Aorta (tissue), 5 donors: Measurements from ENCODE around the gene DCAF7. TPM values are rescaled to one million over a fixed set of nuclear protein-coding genes. Genes with fewer than 3 reads are reported as not detected.

Source experiments
- ATAC-seq: fragments of 200-7000 bp; cut with Tn5 transposase; one replicate; pipeline ENCODE4 v1.9.1; 2022; ENCODE audit warnings: moderate library complexity; ENCODE audit not compliant: low FRiP score
- DNase-seq, 2 donors: peaks; one replicate each; pipeline ENCODE4 v3.0.0-alpha.2; 2020
- H3K27ac ChIP-seq, 2 donors: one replicate each; pipeline ENCODE4 v1.5.1; 2013; ENCODE audit warnings: low read length in 2 of 2, mild to moderate bottlenecking in 2 of 2, moderate library complexity in 2 of 2, control low read depth in 1 of 2, inconsistent platforms in 1 of 2, low read depth in 1 of 2
- H3K27me3 ChIP-seq, 2 donors: one replicate each; pipeline ENCODE4 v1.6.1; 2013; ENCODE audit warnings: control low read depth in 1 of 2, low read length in 1 of 2, mild to moderate bottlenecking in 1 of 2, moderate library complexity in 1 of 2; ENCODE audit not compliant: insufficient read depth in 2 of 2, control insufficient read depth in 1 of 2
- H3K36me3 ChIP-seq, 2 donors: one replicate each; pipeline ENCODE4 v1.6.1; 2013; ENCODE audit warnings: control low read depth in 1 of 2, low read length in 1 of 2, mild to moderate bottlenecking in 1 of 2; ENCODE audit not compliant: insufficient read depth in 2 of 2, control insufficient read depth in 1 of 2
- H3K4me1 ChIP-seq, 2 donors: one replicate each; pipeline ENCODE4 v1.6.1; 2013; ENCODE audit warnings: low read length in 2 of 2, control low read depth in 1 of 2, mild to moderate bottlenecking in 1 of 2, moderate library complexity in 1 of 2; ENCODE audit not compliant: insufficient read depth in 2 of 2, control insufficient read depth in 1 of 2
- H3K4me3 ChIP-seq, 2 donors: one replicate each; pipeline ENCODE4 v1.5.1; 2013; ENCODE audit warnings: low read length in 2 of 2, control low read depth in 1 of 2, mild to moderate bottlenecking in 1 of 2
- H3K9me3 ChIP-seq: one replicate; pipeline ENCODE4 v1.6.1; 2013; ENCODE audit warnings: mild to moderate bottlenecking, low read length; ENCODE audit not compliant: control insufficient read depth
- WGBS, 2 donors: extraction: QIAGEN DNeasy Blood & Tissue Kit; methylation state at CpG; one replicate each; pipeline ENCODE4 v1.1.7; 2013; 5-methylcytosine and 5-hydroxymethylcytosine counted together
- intact Hi-C, 2 donors: fragments of 100-400 bp; cut with DNase I; formaldehyde crosslinking; loops; one replicate each; pipeline versions ENCODE4 v1.14.2 to v1.15.0; 2022
- polyA plus RNA-seq, 2 donors: library from polyadenylated mRNA; stranded (reverse); fragments of 200-250 nt; gene quantifications; one replicate each; pipeline ENCODE4 v1.2.3, GENCODE V29; 2013
- total RNA-seq, 2 donors: library from RNA; stranded (reverse); fragmentation: NEBNext Ultra II Directional; extraction: Animal tissue kit (Norgen Biotek cat#: 25700); gene quantifications; one replicate each; pipeline ENCODE4 v1.2.1, GENCODE V29; 2021
- donor health status: healthy with polysubstance abuse.
- donor health status: Bipolar disorder and iron deficiency.
- donor health status: DM: no; HTN: no; CAD: no.
- donor health status: DM: no; HTN: no; CAD: no.
- donor health status: DM: yes; HTN: yes; CAD: no.

Gene DCAF7
- total and polyA plus RNA-seq, 4 donors, result 11.0 to 52.7 (median 27.0) TPM

DNA sequence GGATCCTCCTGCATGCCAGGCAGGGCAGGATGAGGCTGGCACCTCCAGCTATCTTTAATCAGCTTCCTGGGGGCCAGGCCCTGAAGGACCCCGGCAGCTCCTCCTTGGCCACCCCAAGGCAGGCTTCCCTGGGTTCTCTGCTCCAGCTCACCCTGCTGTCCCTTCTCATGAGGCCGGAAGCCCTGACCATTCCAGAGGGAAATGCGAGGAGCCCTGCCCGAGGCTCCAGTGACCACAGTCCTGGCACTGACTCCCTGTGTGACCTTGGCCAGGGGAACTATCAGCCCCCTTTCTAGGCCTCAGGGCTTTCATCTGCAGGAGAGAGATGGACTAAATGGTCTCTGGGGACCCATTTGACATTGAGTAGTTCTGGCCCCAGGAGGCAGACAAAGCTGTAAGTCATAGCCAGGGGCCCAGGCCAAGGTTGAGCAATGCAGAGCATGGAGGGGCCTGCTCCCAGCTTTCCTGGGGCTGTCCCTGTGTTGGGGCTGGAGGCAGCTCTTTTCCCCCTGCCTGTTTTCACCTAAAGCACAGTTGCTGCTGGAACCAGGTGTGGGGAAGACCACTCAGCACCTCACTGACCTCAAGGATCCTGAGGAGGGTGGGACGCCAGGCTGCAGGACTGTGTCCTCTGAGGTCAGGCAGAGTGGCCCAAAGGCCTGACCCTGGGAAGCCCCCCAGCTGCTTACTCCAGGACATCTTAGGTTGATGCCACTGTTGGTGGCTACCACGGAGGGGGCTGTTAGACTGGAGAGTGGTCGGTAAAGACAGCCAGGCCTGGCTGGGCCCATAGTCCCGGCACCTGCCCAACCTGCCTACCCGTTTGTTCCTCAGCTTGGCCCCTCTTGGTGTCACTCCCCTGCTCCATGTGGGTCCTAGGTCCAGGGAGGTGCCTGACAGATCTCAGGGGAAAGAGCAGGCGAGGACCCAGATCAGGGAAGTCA, 19.0 kb upstream of the DCAF7 start:
- Histone ChIP-seq H3K36me3 (no peaks in the 10 kb centered on the region), H3K4me3 (no peak overlapping the region), H3K27ac (no peak overlapping the region), H3K27me3 (no peaks in the 10 kb centered on the region), H3K9me3 (no peaks in the 10 kb centered on the region), H3K4me1 (no peaks in the 10 kb centered on the region)
- DNase-seq (no peak), ATAC-seq (no peak)
- intact Hi-C loops, result no loop called here
- WGBS, 2 donors, result 89 to 93% methylated on average over 10 of the region's 10 CpGs

DNA sequence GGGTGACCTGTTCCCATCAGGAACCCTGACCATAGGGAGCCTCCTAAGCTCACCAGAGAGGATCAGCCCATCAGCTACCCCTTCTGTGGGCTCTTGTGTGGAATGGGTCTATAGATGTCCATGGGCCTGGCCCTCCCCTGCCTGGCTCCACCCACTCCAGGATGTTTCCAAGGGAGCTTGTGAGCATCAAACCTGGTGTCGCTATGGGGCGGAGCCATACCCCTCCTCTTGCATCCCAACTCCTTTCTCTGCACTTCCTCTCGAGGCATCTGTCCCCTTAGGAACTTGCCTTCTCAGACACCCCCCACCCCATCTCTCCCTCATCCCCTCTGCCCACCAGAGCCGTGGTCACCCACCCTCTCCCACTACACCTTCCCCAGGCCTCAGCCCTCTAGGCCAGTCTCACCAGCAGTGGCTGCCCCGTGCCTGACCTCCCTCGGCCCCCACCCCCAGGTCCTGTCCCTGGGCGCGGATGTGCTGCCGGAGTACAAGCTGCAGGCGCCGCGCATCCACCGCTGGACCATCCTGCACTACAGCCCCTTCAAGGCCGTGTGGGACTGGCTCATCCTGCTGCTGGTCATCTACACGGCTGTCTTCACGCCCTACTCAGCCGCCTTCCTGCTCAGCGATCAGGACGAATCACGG, 16.7 kb upstream of the DCAF7 start:
- Histone ChIP-seq H3K36me3 (no peaks in the 10 kb centered on the region), H3K4me1 (no peaks in the 10 kb centered on the region), H3K9me3 (no peaks in the 10 kb centered on the region), H3K27me3 (no peaks in the 10 kb centered on the region), H3K4me3 (no peak overlapping the region), H3K27ac (no peak overlapping the region)
- ATAC-seq, result no peak
- peak in 1 of 2 donors; percentile 77 for DNase-seq
- intact Hi-C loops, result no loop called here
- WGBS, 2 donors, result 85% methylated on average over 20 of the region's 20 CpGs

DNA sequence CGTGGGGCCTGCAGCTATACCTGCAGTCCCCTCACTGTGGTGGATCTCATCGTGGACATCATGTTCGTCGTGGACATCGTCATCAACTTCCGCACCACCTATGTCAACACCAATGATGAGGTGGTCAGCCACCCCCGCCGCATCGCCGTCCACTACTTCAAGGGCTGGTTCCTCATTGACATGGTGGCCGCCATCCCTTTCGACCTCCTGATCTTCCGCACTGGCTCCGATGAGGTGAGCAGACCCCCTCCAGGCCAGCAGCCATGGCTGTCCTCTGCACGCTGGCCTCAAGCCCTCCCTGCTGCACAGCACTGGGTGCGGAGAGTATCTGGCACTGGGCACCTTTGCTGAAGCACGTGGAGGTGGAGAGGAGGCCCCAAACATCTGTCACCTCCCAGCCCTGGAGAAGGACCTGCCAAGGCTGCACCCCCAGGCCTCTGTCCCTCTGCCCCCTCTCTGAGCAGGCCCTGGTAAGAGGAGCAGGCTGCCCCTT, 16.2 kb upstream of the DCAF7 start:
- no peaks in the 10 kb centered on the region for H3K9me3 ChIP-seq
- H3K36me3 ChIP-seq, result no peaks in the 10 kb centered on the region
- no peak overlapping the region for H3K4me3 ChIP-seq
- H3K27me3 ChIP-seq, result no peaks in the 10 kb centered on the region
- no peaks in the 10 kb centered on the region for H3K4me1 ChIP-seq
- 90 to 91% methylated on average over 17 of the region's 17 CpGs for WGBS, 2 donors
- H3K27ac ChIP-seq, result no peak overlapping the region
- no peak for ATAC-seq
- intact Hi-C loops, result no loop called here
- DNase-seq, result peak in 1 of 2 donors; percentile 59

DNA sequence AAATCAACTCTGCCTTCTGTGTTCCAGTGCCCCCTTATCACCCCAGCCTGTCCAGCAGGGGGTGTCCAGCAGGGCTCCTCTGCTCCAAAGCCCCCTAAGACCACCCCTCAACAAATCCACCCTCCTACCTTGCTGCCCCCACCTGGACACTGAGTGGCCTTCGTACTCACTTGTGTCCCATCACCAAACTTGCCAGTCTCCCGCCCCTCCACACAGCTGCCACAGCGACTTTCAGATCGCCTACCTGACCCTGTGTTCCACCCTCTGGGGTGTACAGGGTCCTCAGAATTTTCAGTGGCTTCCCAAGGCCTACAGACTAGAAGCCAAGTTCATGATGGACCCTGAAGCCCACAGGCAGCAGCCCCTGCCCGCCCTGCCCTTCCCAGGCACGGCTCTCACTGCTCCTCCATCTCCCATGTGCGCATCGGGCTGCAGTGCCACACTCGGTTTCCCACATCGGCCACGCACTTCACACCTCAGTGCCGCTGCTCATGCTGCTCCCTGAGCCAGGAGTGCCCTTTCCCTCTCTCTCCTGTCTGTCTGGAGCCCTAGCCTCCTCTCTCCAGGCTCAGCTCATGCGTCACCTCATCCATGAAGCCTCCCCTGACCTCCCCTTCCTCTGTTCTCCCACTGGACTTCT, 15.3 kb upstream of the DCAF7 start:
- Histone ChIP-seq H3K27me3 (no peaks in the 10 kb centered on the region), H3K4me1 (no peaks in the 10 kb centered on the region)

DNA sequence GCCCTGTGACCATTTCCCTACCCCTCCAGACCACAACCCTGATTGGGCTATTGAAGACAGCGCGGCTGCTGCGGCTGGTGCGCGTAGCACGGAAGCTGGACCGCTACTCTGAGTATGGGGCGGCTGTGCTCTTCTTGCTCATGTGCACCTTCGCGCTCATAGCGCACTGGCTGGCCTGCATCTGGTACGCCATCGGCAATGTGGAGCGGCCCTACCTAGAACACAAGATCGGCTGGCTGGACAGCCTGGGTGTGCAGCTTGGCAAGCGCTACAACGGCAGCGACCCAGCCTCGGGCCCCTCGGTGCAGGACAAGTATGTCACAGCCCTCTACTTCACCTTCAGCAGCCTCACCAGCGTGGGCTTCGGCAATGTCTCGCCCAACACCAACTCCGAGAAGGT, 14.6 kb upstream of the DCAF7 start:
- Histone ChIP-seq H3K27me3 (no peaks in the 10 kb centered on the region), H3K36me3 (no peaks in the 10 kb centered on the region), H3K27ac (no peak overlapping the region), H3K4me3 (no peak overlapping the region), H3K9me3 (no peaks in the 10 kb centered on the region), H3K4me1 (no peaks in the 10 kb centered on the region)
- 96 to 97% methylated on average over 24 of the region's 24 CpGs for WGBS, 2 donors
- ATAC-seq, result no peak
- intact Hi-C loops, result no loop called here
- peak in 1 of 2 donors; percentile 65 for DNase-seq

More for the DNA sequence above, 15.3 kb upstream of the DCAF7 start:
- peak in 1 of 2 donors; percentile 68 for DNase-seq
- intact Hi-C loops, result no loop called here
- H3K27ac ChIP-seq, result no peak overlapping the region
- ATAC-seq, result no peak
- no peaks in the 10 kb centered on the region for H3K36me3 ChIP-seq
- H3K4me3 ChIP-seq, result no peak overlapping the region
- no peaks in the 10 kb centered on the region for H3K9me3 ChIP-seq
- 81 to 84% methylated on average over 13 of the region's 13 CpGs for WGBS, 2 donors

DNA sequence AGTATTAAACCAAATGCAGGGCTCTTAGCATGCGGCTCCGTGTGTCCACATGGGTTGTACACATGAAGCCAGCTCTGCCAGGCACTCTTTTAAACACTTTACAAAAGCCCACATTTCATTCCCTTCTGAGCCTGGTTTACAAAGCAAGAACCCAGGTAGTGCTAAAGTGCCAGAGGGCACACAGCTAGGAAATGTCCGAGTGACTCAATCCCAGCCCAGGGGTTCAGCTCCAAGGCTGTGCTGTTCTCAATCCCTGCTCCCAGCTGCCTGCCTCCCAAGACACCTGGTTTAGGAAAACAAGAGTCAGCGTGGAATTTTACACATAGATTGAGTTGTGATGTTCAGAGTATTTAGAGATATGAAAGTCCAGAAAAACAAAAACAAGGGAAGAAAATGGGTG, 13.3 kb upstream of the DCAF7 start:
- intact Hi-C loops, result no loop called here
- DNase-seq, result peak in 1 of 2 donors; percentile 16
- Histone ChIP-seq H3K4me1 (no peaks in the 10 kb centered on the region), H3K9me3 (no peaks in the 10 kb centered on the region), H3K27ac (no peak overlapping the region), H3K4me3 (no peak overlapping the region), H3K36me3 (no peaks in the 10 kb centered on the region), H3K27me3 (no peaks in the 10 kb centered on the region)
- WGBS, 2 donors, result 91 to 93% methylated on average over 4 of the region's 4 CpGs
- ATAC-seq, result no peak

DNA sequence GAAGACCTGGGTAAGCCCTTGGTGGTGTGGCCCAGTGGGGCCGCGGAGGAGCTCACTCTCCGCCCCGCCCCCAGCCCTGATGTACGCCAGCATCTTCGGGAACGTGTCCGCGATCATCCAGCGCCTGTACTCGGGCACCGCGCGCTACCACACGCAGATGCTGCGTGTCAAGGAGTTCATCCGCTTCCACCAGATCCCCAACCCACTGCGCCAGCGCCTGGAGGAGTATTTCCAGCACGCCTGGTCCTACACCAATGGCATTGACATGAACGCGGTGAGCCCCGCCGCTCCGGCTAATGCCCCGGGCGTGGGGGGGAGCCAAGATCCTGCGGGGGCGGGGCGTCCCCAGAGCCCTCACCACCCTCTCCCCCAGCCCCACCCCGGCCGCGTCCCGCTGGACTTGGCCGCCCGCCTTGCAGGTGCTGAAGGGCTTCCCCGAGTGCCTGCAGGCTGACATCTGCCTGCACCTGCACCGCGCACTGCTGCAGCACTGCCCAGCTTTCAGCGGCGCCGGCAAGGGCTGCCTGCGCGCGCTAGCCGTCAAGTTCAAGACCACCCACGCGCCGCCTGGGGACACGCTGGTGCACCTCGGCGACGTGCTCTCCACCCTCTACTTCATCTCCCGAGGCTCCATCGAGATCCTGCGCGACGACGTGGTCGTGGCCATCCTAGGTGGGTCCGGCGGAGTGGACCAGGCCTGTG, 12.1 kb upstream of the DCAF7 start:
- intact Hi-C loops, result no loop called here
- no peaks in the 10 kb centered on the region for H3K9me3 ChIP-seq
- peak; percentile 4 for ATAC-seq
- no peaks in the 10 kb centered on the region for H3K27me3 ChIP-seq
- no peaks in the 10 kb centered on the region for H3K36me3 ChIP-seq
- H3K4me3 ChIP-seq, result no peak overlapping the region
- 4 to 5% methylated on average over 62 of the region's 62 CpGs for WGBS, 2 donors
- H3K27ac ChIP-seq, result no peak overlapping the region
- peak in 1 of 2 donors; percentile 75 for DNase-seq
- no peaks in the 10 kb centered on the region for H3K4me1 ChIP-seq
